Panc1 (cell line): ENCODE measurements around the gene SEPHS2. TPM values are rescaled to one million over a fixed set of nuclear protein-coding genes. Genes with fewer than 3 reads are reported as not detected.

Source experiments
- ATAC-seq: fragments of 200-7000 bp; cut with Tn5 transposase; 2 replicates; pipeline ENCODE4 v1.9.1; 2020; ENCODE audit warnings: mild to moderate bottlenecking, moderate library complexity
- BruUV-seq: library from RNA; stranded (reverse); fragments of 400-500 nt; replicated peaks from 2 replicates; lab custom pipeline; 2021; lab: Mats Ljungman, UMichigan
- CTCF ChIA-PET: fragments of 300-600 bp; sonication (Branson Sonifier 250); formaldehyde crosslinking; loops from one replicate; lab custom pipeline; 2022; ENCODE audit warnings: antibody characterized with exemption; lab: Charles Lee
- POLR2A ChIA-PET: fragments of 300-600 bp; sonication (Branson Sonifier 250); formaldehyde crosslinking; loops from one replicate; lab custom pipeline; 2022; ENCODE audit warnings: antibody characterized with exemption; lab: Charles Lee
- DNase-seq: peaks from one replicate; pipeline ENCODE4 v3.0.0-alpha.2; 2010; ENCODE audit warnings: low read depth, low spot score
- H3K27ac ChIP-seq: 2 replicates; pipeline ENCODE4 v1.5.1; 2011; ENCODE audit warnings: mild to moderate bottlenecking, low read length, inconsistent platforms
- H3K27me3 ChIP-seq: fragments of 200-500 bp; sonication (Bioruptor generic); 2 replicates; pipeline ENCODE4 v1.6.0; 2014; ENCODE audit warnings: low read length, inconsistent platforms; ENCODE audit not compliant: control insufficient read depth, insufficient read depth
- H3K36me3 ChIP-seq: fragments of 200-500 bp; sonication (Bioruptor generic); 2 replicates; pipeline ENCODE4 v1.5.1; 2014; ENCODE audit warnings: inconsistent platforms, mild to moderate bottlenecking, low read length, moderate library complexity; ENCODE audit not compliant: control insufficient read depth, insufficient read depth
- H3K4me1 ChIP-seq: 2 replicates; pipeline ENCODE4 v1.5.1; 2011; ENCODE audit warnings: inconsistent platforms, mild to moderate bottlenecking, low read length, moderate library complexity; ENCODE audit not compliant: control insufficient read depth, insufficient read depth
- H3K4me3 ChIP-seq, 2 experiments: 2 replicates each; pipeline ENCODE4 v1.5.1; 2011 to 2012; ENCODE audit warnings: low read depth in 2 of 2, low read length in 2 of 2, mild to moderate bottlenecking in 2 of 2, inconsistent platforms in 1 of 2, moderate library complexity in 1 of 2
- H3K9me3 ChIP-seq: fragments of 200-500 bp; sonication (Bioruptor generic); 2 replicates; pipeline ENCODE4 v1.5.1; 2014; ENCODE audit warnings: low read depth, mild to moderate bottlenecking, inconsistent platforms, low read length, moderate library complexity; ENCODE audit not compliant: control insufficient read depth, insufficient read depth
- CTCF ChIP-seq: fragments of 450-650 bp; IDR thresholded peaks from 2 replicates; pipeline ENCODE4 v1.5.1; 2017; ENCODE audit warnings: mild to moderate bottlenecking
- POLR2AphosphoS5 ChIP-seq: IDR thresholded peaks from 2 replicates; pipeline ENCODE4 v1.6.1; 2012; ENCODE audit warnings: mild to moderate bottlenecking, low read depth, low read length, moderate library complexity
- SIN3A ChIP-seq: IDR thresholded peaks from 2 replicates; pipeline ENCODE4 v1.6.1; 2012; ENCODE audit warnings: low read depth, mild to moderate bottlenecking, low read length, moderate library complexity, borderline replicate concordance; ENCODE audit not compliant: insufficient read depth
- TCF7L2 ChIP-seq: IDR thresholded peaks from 2 replicates; pipeline ENCODE4 v1.6.1; 2011; ENCODE audit warnings: mild to moderate bottlenecking, low read depth, low read length, inconsistent platforms
- in situ Hi-C: cut with HindIII; loops from 2 replicates; pipeline ENCODE4 v1.10.0; 2016; ENCODE audit warnings: low sequenced_read_pairs, low pct_unique_long_range_greater_than_20kb
- intact Hi-C: fragments of 100-400 bp; cut with micrococcal nuclease; formaldehyde crosslinking; loops from one replicate; pipeline ENCODE4 v1.10.0; 2022; ENCODE audit not compliant: unreplicated experiment
- total RNA-seq: library from RNA; stranded (reverse); gene quantifications from one replicate; pipeline ENCODE4 v1.2.1, GENCODE V29; 2021; ENCODE audit not compliant: unreplicated experiment
- TF ChIP-seq, protein P1 (sequence below), 2 experiments: IDR thresholded peaks; 2 replicates each; pipeline ENCODE4 v1.6.1; 2011 to 2012; ENCODE audit warnings: low read depth in 2 of 2, control low read depth in 1 of 2, low read length in 1 of 2, mild to moderate bottlenecking in 1 of 2, moderate library complexity in 1 of 2; ENCODE audit not compliant: insufficient read depth in 1 of 2

Gene SEPHS2
- total RNA-seq, 1 experiment from 2014 or later = 68.5 TPM

GRCh38 chr16:30394592-30395154 lies 51.0 kb downstream of the SEPHS2 start:
- no TSS peak for BruUV-seq
- Histone ChIP-seq H3K4me3 (peak overlapping the region; percentile 85), H3K27me3 (no peaks in the 10 kb centered on the region), H3K4me1 (peaks cover 10% of the 10 kb centered on the region), H3K9me3 (no peaks in the 10 kb centered on the region), H3K36me3 (no peaks in the 10 kb centered on the region), H3K27ac (peak overlapping the region; percentile 84)
- DNase-seq (no peak), ATAC-seq (peak; percentile 13)
- CTCF ChIA-PET = interaction anchor here (1.6 kb wide), 1 partner anchor 23 kb away, joined by 3 read pairs; no protein-coding TSS in a partner anchor
- no peak for TF ChIP-seq SIN3A
- no peak for TF ChIP-seq TCF7L2
- no peak for TF ChIP-seq CTCF
- TF ChIP-seq, protein P1, sequence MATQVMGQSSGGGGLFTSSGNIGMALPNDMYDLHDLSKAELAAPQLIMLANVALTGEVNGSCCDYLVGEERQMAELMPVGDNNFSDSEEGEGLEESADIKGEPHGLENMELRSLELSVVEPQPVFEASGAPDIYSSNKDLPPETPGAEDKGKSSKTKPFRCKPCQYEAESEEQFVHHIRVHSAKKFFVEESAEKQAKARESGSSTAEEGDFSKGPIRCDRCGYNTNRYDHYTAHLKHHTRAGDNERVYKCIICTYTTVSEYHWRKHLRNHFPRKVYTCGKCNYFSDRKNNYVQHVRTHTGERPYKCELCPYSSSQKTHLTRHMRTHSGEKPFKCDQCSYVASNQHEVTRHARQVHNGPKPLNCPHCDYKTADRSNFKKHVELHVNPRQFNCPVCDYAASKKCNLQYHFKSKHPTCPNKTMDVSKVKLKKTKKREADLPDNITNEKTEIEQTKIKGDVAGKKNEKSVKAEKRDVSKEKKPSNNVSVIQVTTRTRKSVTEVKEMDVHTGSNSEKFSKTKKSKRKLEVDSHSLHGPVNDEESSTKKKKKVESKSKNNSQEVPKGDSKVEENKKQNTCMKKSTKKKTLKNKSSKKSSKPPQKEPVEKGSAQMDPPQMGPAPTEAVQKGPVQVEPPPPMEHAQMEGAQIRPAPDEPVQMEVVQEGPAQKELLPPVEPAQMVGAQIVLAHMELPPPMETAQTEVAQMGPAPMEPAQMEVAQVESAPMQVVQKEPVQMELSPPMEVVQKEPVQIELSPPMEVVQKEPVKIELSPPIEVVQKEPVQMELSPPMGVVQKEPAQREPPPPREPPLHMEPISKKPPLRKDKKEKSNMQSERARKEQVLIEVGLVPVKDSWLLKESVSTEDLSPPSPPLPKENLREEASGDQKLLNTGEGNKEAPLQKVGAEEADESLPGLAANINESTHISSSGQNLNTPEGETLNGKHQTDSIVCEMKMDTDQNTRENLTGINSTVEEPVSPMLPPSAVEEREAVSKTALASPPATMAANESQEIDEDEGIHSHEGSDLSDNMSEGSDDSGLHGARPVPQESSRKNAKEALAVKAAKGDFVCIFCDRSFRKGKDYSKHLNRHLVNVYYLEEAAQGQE (IDR thresholded peaks at IDR 0.05; ENCODE audit: insufficient read depth in 1 of 2, low read depth in 2 of 2, low read length in 1 of 2) = no peak
- TF ChIP-seq POLR2AphosphoS5 = no peak
- in situ Hi-C loops = no loop called here
- intact Hi-C loops = no loop called here
- POLR2A ChIA-PET = interaction anchor here (0.6 kb wide), 1 partner anchor 507 kb away, joined by 3 read pairs; no protein-coding TSS in a partner anchor

Other genes starting within 250 kb of the SEPHS2 start
- gene SULT1A3, start 246.6 kb downstream of the SEPHS2 start, total RNA-seq = 16.8 TPM
- 19.8 TPM for gene NPIPB13, start 197.4 kb downstream of the SEPHS2 start, total RNA-seq
- 90.7 TPM for gene CD2BP2, start 90.6 kb downstream of the SEPHS2 start, total RNA-seq
- gene TBC1D10B, start 75.4 kb downstream of the SEPHS2 start, total RNA-seq = 52.6 TPM
- not detected for gene MYL11, start 71.1 kb downstream of the SEPHS2 start, total RNA-seq
- 1.7 TPM for gene SEPTIN1, start 63.3 kb downstream of the SEPHS2 start, total RNA-seq
- gene ZNF48, start 50.5 kb downstream of the SEPHS2 start, total RNA-seq = 16.6 TPM
- gene ZNF771, start 38.3 kb downstream of the SEPHS2 start, total RNA-seq = 14.4 TPM
- 120 TPM for gene DCTPP1, start 15.8 kb downstream of the SEPHS2 start, total RNA-seq
- 0.54 TPM for gene ITGAL, start 26.9 kb upstream of the SEPHS2 start, total RNA-seq
- gene ZNF768, start 80.7 kb upstream of the SEPHS2 start, total RNA-seq = 68.3 TPM
- 10.9 TPM for gene ZNF747, start 89.0 kb upstream of the SEPHS2 start, total RNA-seq
- gene ZNF764, start 112.5 kb upstream of the SEPHS2 start, total RNA-seq = 16.7 TPM
- 7.7 TPM for gene ZNF688, start 125.8 kb upstream of the SEPHS2 start, total RNA-seq
- 6.2 TPM for gene ZNF785, start 139.8 kb upstream of the SEPHS2 start, total RNA-seq
- 16.5 TPM for gene ZNF689, start 164.5 kb upstream of the SEPHS2 start, total RNA-seq
- gene PRR14, start 205.1 kb upstream of the SEPHS2 start, total RNA-seq = 77.6 TPM
- 103 TPM for gene FBRS, start 212.6 kb upstream of the SEPHS2 start, total RNA-seq